ENCODE data around the gene HNMT.

DNA sequence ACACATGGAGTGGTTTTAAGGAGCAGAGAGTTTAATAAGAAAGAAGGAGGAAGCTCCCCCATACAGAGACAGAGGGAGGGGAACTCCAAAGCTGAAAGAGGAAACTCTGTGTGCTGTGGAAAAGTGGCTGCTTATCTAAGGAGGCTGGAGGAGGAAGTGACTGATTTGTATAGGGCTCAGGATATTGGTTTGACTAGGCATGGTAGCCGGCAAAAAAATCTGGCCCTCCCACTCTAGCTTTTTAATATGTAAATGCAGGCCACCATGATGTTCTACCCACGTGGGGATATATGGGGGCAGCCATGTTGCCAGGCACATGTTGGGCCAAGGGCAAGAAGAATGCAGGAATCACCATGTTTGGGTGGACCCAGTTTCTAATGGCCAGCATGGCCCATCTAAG, 64.3 kb downstream of the HNMT start:
- TF ChIP-seq ZNF274 (IDR thresholded peaks at IDR 0.05; ENCODE audit: borderline replicate concordance, extremely low read depth, low read length), result no peak
- TF ChIP-seq, protein P1, sequence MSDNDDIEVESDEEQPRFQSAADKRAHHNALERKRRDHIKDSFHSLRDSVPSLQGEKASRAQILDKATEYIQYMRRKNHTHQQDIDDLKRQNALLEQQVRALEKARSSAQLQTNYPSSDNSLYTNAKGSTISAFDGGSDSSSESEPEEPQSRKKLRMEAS (IDR thresholded peaks at IDR 0.05), result no peak
